WTC11 (cell line): Measurements from ENCODE around the gene ESRRA.

ENCODE experiments used
- AFF4 ChIP-seq: sonication (generic); formaldehyde crosslinking; IDR thresholded peaks from 2 replicates; pipeline ENCODE4 v1.8.1; 2023; ENCODE audit warnings: mild to moderate bottlenecking, missing genetic modification reagents, borderline replicate concordance
- ATF1 ChIP-seq: sonication (generic); formaldehyde crosslinking; IDR thresholded peaks from 2 replicates; pipeline ENCODE4 v1.8.1; 2023; ENCODE audit warnings: mild to moderate bottlenecking, moderate library complexity, missing genetic modification reagents
- ATF3 ChIP-seq: sonication (generic); formaldehyde crosslinking; conservative IDR thresholded peaks from 2 replicates; pipeline ENCODE4 v1.8.1; 2022; ENCODE audit warnings: mild to moderate bottlenecking, missing genetic modification reagents
- CTCF ChIP-seq: fragments of 200-600 bp; IDR thresholded peaks from 2 replicates; pipeline ENCODE4 v1.8.0; 2022; ENCODE audit warnings: antibody characterized with exemption
- E2F5 ChIP-seq: sonication (generic); formaldehyde crosslinking; IDR thresholded peaks from 2 replicates; pipeline ENCODE4 v1.8.1; 2022; ENCODE audit warnings: mild to moderate bottlenecking, moderate library complexity, missing genetic modification reagents
- ESRRA ChIP-seq: sonication (generic); formaldehyde crosslinking; IDR thresholded peaks from 2 replicates; pipeline ENCODE4 v1.8.1; 2022; ENCODE audit warnings: mild to moderate bottlenecking, missing genetic modification reagents, borderline replicate concordance
- GABPB1 ChIP-seq: sonication (generic); formaldehyde crosslinking; IDR thresholded peaks from 2 replicates; pipeline ENCODE4 v1.8.1; 2023; ENCODE audit warnings: mild to moderate bottlenecking, missing genetic modification reagents
- MAX ChIP-seq: sonication (generic); formaldehyde crosslinking; IDR thresholded peaks from 2 replicates; pipeline ENCODE4 v1.8.0; 2022; ENCODE audit warnings: mild to moderate bottlenecking, missing genetic modification reagents

GRCh38 chr11:64296830-64297698 is 8.3 kb upstream of the ESRRA start:
- TF ChIP-seq MAX (CRISPR knock-in tag) (no peak), CTCF (no peak), ESRRA (CRISPR knock-in tag) (no peak), ATF3 (CRISPR knock-in tag) (no peak), GABPB1 (CRISPR knock-in tag) (no peak), ATF1 (CRISPR knock-in tag) (no peak), E2F5 (CRISPR knock-in tag) (no peak), AFF4 (no peak)
